ENCODE results near the gene PIAS4. TPM values are rescaled to one million over a fixed set of nuclear protein-coding genes. Genes with fewer than 3 reads are reported as not detected.

PIAS4 gene
- total RNA-seq, 1 donor from 2014 or later = 26.0 TPM

DNA sequence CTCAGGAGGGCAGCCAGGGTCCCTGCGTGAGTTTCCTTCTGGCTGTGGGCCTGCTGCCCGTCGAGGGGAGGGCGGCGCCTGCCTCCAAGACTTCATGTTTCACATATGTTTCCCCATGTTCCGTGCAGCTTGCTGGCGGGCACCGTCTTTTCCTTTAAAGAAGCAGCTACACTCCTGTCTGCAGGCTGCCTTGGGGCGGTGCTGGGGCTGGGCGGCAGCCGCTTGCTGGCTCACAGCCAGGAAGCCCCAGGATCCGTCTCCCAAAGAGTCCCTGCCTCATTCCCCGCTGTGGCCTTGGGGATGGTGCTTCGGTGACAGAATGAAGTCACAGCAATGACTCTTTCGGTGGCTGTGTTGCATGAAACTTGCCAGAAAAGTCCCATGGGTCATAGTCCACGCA, 24.9 kb downstream of the PIAS4 start:
- Histone ChIP-seq H3K79me2 (ENCODE audit: insufficient read depth, low read length) (no peaks in the 10 kb centered on the region), H3K9me3 (ENCODE audit: insufficient read depth, low read depth, low read length) (no peaks in the 10 kb centered on the region), H3K27ac (ENCODE audit: low read depth, low read length) (no peak overlapping the region), H4K20me1 (ENCODE audit: insufficient read depth, low read length) (peaks cover 16% of the 10 kb centered on the region), H3K4me1 (ENCODE audit: insufficient read depth, low read length) (no peaks in the 10 kb centered on the region), H3K4me3 (ENCODE audit: insufficient read depth, low read depth, low read length) (no peak overlapping the region), H3K9ac (ENCODE audit: low read length) (no peak overlapping the region), H2AFZ (ENCODE audit: low read depth, low read length) (no peak overlapping the region), H3K4me2 (ENCODE audit: low read length) (no peak overlapping the region), H3K36me3 (ENCODE audit: insufficient read depth, low read length) (peaks cover 4% of the 10 kb centered on the region), H3K27me3 (ENCODE audit: insufficient read depth, low read length) (no peaks in the 10 kb centered on the region)
- no peaks in the 10 kb centered on the region for H3K27me3 Mint-ChIP-seq (ENCODE audit: low read depth, unreplicated experiment)
- peaks cover 2% of the 10 kb centered on the region for H3K36me3 Mint-ChIP-seq (ENCODE audit: low read depth, unreplicated experiment)
- no peaks in the 10 kb centered on the region for H3K9me3 Mint-ChIP-seq (ENCODE audit: unreplicated experiment)
- no peak overlapping the region for H3K27ac Mint-ChIP-seq (ENCODE audit: unreplicated experiment)
- no peak for FAIRE-seq
- no peaks in the 10 kb centered on the region for H3K4me1 Mint-ChIP-seq (ENCODE audit: low read depth, unreplicated experiment)
- TF ChIP-seq, protein P1, sequence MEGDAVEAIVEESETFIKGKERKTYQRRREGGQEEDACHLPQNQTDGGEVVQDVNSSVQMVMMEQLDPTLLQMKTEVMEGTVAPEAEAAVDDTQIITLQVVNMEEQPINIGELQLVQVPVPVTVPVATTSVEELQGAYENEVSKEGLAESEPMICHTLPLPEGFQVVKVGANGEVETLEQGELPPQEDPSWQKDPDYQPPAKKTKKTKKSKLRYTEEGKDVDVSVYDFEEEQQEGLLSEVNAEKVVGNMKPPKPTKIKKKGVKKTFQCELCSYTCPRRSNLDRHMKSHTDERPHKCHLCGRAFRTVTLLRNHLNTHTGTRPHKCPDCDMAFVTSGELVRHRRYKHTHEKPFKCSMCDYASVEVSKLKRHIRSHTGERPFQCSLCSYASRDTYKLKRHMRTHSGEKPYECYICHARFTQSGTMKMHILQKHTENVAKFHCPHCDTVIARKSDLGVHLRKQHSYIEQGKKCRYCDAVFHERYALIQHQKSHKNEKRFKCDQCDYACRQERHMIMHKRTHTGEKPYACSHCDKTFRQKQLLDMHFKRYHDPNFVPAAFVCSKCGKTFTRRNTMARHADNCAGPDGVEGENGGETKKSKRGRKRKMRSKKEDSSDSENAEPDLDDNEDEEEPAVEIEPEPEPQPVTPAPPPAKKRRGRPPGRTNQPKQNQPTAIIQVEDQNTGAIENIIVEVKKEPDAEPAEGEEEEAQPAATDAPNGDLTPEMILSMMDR (IDR thresholded peaks at IDR 0.05; ENCODE audit: insufficient read depth, low read depth, low read length) = no peak
- TF ChIP-seq EZH2 (IDR thresholded peaks at IDR 0.05; ENCODE audit: insufficient read depth, low read length) = no peak
- no peak overlapping the region for H3K4me3 Mint-ChIP-seq (ENCODE audit: unreplicated experiment)
- no peak for DNase-seq (ENCODE audit: low read depth)

DNA sequence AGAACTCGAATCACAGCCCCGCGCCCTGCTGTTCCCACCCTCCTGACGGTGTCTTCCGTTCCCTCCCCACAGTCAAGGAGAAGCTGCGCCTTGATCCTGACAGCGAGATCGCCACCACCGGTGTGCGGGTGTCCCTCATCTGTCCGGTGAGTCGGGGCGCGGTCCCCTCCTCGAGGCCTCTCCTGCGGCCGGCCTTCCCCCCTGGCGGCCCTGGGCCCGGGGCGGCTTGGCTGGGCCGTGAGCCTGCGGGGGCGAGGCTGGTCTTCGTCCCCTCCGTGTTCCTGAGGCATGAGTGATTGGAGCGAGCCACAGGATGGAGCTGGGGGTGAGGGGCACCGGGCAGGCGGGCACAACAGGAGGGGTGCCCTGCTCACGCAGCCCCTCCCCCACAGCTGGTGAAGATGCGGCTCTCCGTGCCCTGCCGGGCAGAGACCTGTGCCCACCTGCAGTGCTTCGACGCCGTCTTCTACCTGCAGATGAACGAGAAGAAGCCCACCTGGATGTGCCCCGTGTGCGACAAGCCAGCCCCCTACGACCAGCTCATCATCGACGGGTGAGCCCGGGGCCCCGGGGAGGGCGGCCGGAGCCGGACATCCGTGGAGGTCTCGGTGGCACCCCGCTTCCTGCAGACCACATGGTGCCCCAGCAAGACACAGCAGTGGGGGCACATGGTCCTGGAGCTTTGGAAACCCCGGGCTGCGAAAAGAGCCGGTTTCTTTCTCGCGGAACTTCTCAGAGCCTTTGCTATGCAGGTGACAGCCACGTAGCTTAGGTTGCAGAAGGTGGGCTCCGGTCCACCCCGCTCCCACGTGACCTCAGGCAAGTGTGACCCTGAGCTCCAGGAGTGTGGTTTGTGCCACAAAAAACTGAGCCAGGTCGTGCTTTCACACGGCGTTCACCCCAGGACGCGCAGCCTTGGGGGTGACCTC, 25.8 kb downstream of the PIAS4 start:
- Histone ChIP-seq H3K27me3 (ENCODE audit: insufficient read depth, low read length) (no peaks in the 10 kb centered on the region), H3K4me2 (ENCODE audit: low read length) (no peak overlapping the region), H3K4me1 (ENCODE audit: insufficient read depth, low read length) (no peaks in the 10 kb centered on the region), H3K4me3 (ENCODE audit: insufficient read depth, low read depth, low read length) (no peak overlapping the region), H2AFZ (ENCODE audit: low read depth, low read length) (no peak overlapping the region), H4K20me1 (ENCODE audit: insufficient read depth, low read length) (peaks cover 15% of the 10 kb centered on the region), H3K36me3 (ENCODE audit: insufficient read depth, low read length) (peaks cover 4% of the 10 kb centered on the region), H3K79me2 (ENCODE audit: insufficient read depth, low read length) (no peaks in the 10 kb centered on the region), H3K9me3 (ENCODE audit: insufficient read depth, low read depth, low read length) (no peaks in the 10 kb centered on the region), H3K9ac (ENCODE audit: low read length) (no peak overlapping the region), H3K27ac (ENCODE audit: low read depth, low read length) (no peak overlapping the region)
- FAIRE-seq (no peak), DNase-seq (ENCODE audit: low read depth) (no peak)
- Mint-ChIP-seq H3K27ac (ENCODE audit: unreplicated experiment) (no peak overlapping the region), H3K4me1 (ENCODE audit: low read depth, unreplicated experiment) (no peaks in the 10 kb centered on the region), H3K27me3 (ENCODE audit: low read depth, unreplicated experiment) (no peaks in the 10 kb centered on the region), H3K36me3 (ENCODE audit: low read depth, unreplicated experiment) (peaks cover 4% of the 10 kb centered on the region), H3K9me3 (ENCODE audit: unreplicated experiment) (no peaks in the 10 kb centered on the region), H3K4me3 (ENCODE audit: unreplicated experiment) (no peak overlapping the region)
- TF ChIP-seq EZH2 (IDR thresholded peaks at IDR 0.05; ENCODE audit: insufficient read depth, low read length) = no peak
- TF ChIP-seq, protein P1 (IDR thresholded peaks at IDR 0.05; ENCODE audit: insufficient read depth, low read depth, low read length) = no peak

Data from astrocyte (in vitro differentiated cells and primary cell).